Measurements from ENCODE around the gene GRAMD1B. TPM values are rescaled to one million over a fixed set of nuclear protein-coding genes. Genes with fewer than 3 reads are reported as not detected.
A peak's percentile ranks its signal among the peaks of the same experiment; 100 is the strongest.

The GRAMD1B gene
- total RNA-seq, 2 experiments from 2014 or later: 91.6 to 91.8 TPM

DNA sequence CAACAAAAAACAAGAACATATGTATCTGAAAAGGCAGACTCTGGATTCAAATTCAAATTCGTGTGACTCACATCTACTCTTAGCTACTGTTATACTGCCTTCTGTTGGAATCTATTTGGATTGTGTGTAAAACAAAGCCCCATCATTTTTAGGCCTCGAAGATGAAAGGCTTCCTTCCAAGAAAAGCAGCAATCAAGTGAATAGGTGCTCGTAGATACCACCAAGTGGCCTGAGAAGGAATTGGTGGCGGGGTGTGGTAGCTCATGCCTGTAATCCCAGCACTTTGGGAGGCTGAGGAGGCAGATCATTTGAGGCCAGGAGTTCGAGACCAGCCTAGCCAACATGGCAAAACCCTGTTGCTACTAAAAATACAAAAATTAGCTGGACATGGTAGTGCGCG is 4.2 kb downstream of the GRAMD1B start:
- POLR2A ChIA-PET: interaction anchor here (1.0 to 12.2 kb wide), 4 partner anchors 17 to 372 kb away, joined by 3 to 147 read pairs (median 3); partner anchors contain the start of gene HSPA8
- peak overlapping the region; percentile 47 for H3K4me3 Mint-ChIP-seq

DNA sequence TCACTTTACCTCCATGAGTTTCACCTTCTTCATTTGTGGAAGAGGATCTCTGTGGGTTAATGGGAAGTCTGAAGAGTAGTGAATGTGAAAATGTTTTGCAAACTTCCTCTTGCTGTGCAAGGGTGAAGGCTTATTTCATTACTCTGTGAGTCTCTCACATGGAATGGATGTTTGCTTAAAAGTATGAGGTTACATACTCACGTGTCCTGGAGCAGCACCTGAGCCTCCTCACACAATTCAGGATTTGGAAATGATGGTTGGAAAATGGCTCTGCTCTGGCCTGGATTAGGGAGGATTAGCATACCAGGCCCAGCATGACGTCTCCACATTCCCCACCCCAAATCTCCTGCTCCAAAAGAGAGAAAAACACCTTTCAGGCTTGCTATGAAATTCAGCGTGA is 4.8 kb downstream of the GRAMD1B start:
- POLR2A ChIA-PET: interaction anchor here (1.0 to 12.2 kb wide), 3 partner anchors 16 to 43 kb away, joined by 3 to 147 read pairs (median 3); no protein-coding TSS in a partner anchor
- peaks cover 75% of the 10 kb centered on the region for H3K36me3 Mint-ChIP-seq (ENCODE audit: low read depth)
- CTCF ChIA-PET: interaction anchor here (0.5 to 7.6 kb wide), 23 partner anchors 9 to 381 kb away, joined by 3 to 67 read pairs (median 4); no protein-coding TSS in a partner anchor
- peaks cover 77% of the 10 kb centered on the region for H3K4me1 Mint-ChIP-seq
- peak overlapping the region; percentile 6 for H3K4me3 Mint-ChIP-seq
- no peak for DNase-seq
- peak overlapping the region; percentile 73 for H3K27ac Mint-ChIP-seq
- H3K9me3 Mint-ChIP-seq: peaks cover 9% of the 10 kb centered on the region
- no peaks in the 10 kb centered on the region for H3K27me3 Mint-ChIP-seq

More for the DNA sequence above, 4.2 kb downstream of the GRAMD1B start:
- CTCF ChIA-PET: interaction anchor here (0.5 to 7.6 kb wide), 27 partner anchors 9 to 380 kb away, joined by 3 to 67 read pairs (median 5); no protein-coding TSS in a partner anchor
- Mint-ChIP-seq H3K27ac (peak overlapping the region; percentile 73), H3K9me3 (peaks cover 9% of the 10 kb centered on the region), H3K27me3 (no peaks in the 10 kb centered on the region), H3K36me3 (ENCODE audit: low read depth) (peaks cover 68% of the 10 kb centered on the region), H3K4me1 (peaks cover 77% of the 10 kb centered on the region)
- peak; percentile 52 for DNase-seq

GRCh38 chr11:123437236-123437979 is 7.3 kb downstream of the GRAMD1B start:
- Mint-ChIP-seq H3K9me3 (peaks cover 12% of the 10 kb centered on the region), H3K27me3 (no peaks in the 10 kb centered on the region), H3K4me3 (peak overlapping the region; percentile 45), H3K36me3 (ENCODE audit: low read depth) (peaks cover 88% of the 10 kb centered on the region), H3K4me1 (peaks cover 91% of the 10 kb centered on the region), H3K27ac (peak overlapping the region; percentile 86)
- POLR2A ChIA-PET: interaction anchor here (0.8 to 12.2 kb wide), 11 partner anchors 9 to 381 kb away, joined by 3 to 147 read pairs (median 4); no protein-coding TSS in a partner anchor
- DNase-seq: peak; percentile 63
- CTCF ChIA-PET: interaction anchor here (3.9 to 7.6 kb wide), 3 partner anchors 9 to 30 kb away, joined by 14 to 67 read pairs (median 23); partner anchors contain the start of gene GRAMD1B

GRCh38 chr11:123438131-123438627 is 8.1 kb downstream of the GRAMD1B start:
- peaks cover 87% of the 10 kb centered on the region for H3K36me3 Mint-ChIP-seq (ENCODE audit: low read depth)
- no peak for DNase-seq
- ChIA-PET CTCF (interaction anchor here (1.0 to 7.6 kb wide), 6 partner anchors 9 to 383 kb away, joined by 3 to 67 read pairs (median 17); partner anchors contain the start of gene GRAMD1B), POLR2A (interaction anchor here (0.8 to 12.2 kb wide), 11 partner anchors 9 to 375 kb away, joined by 3 to 147 read pairs (median 4); no protein-coding TSS in a partner anchor)
- H3K27ac Mint-ChIP-seq: peak overlapping the region; percentile 86
- H3K9me3 Mint-ChIP-seq: peaks cover 12% of the 10 kb centered on the region
- H3K4me1 Mint-ChIP-seq: peaks cover 92% of the 10 kb centered on the region
- no peaks in the 10 kb centered on the region for H3K27me3 Mint-ChIP-seq
- peak overlapping the region; percentile 45 for H3K4me3 Mint-ChIP-seq

GRCh38 chr11:123439616-123440015 is 9.5 kb downstream of the GRAMD1B start:
- Mint-ChIP-seq H3K4me3 (peak overlapping the region; percentile 58), H3K9me3 (peaks cover 14% of the 10 kb centered on the region), H3K4me1 (peaks cover 92% of the 10 kb centered on the region), H3K27me3 (no peaks in the 10 kb centered on the region), H3K27ac (peak overlapping the region; percentile 86), H3K36me3 (ENCODE audit: low read depth) (peaks cover 87% of the 10 kb centered on the region)
- ChIA-PET POLR2A (interaction anchor here (0.9 to 12.2 kb wide), 6 partner anchors 8 to 377 kb away, joined by 3 to 147 read pairs (median 6); partner anchors contain the start of gene HSPA8), CTCF (interaction anchor here (1.2 to 4.4 kb wide), 7 partner anchors 11 to 82 kb away, joined by 3 to 23 read pairs (median 11); partner anchors contain the start of gene GRAMD1B)
- DNase-seq: peak; percentile 46

- H3K36me3 Mint-ChIP-seq (ENCODE audit: low read depth): peaks cover 86% of the 10 kb centered on the region
Measured at GRCh38 chr11:123441161-123441560, 11.1 kb downstream of the GRAMD1B start.

GRCh38 chr11:123443851-123444623 is 14.0 kb downstream of the GRAMD1B start:
- CTCF ChIA-PET: interaction anchor here (2.9 kb wide), 1 partner anchor 36 kb away, joined by 10 read pairs; no protein-coding TSS in a partner anchor
- POLR2A ChIA-PET: interaction anchor here (1.1 kb wide), 1 partner anchor 13 kb away, joined by 3 read pairs; no protein-coding TSS in a partner anchor
- H3K4me1 Mint-ChIP-seq: peaks cover 91% of the 10 kb centered on the region
- no peak for DNase-seq
- H3K36me3 Mint-ChIP-seq (ENCODE audit: low read depth): peaks cover 80% of the 10 kb centered on the region
- H3K27me3 Mint-ChIP-seq: no peaks in the 10 kb centered on the region
- H3K9me3 Mint-ChIP-seq: peaks cover 5% of the 10 kb centered on the region
- peak overlapping the region; percentile 56 for H3K27ac Mint-ChIP-seq
- H3K4me3 Mint-ChIP-seq: no peak overlapping the region

More at GRCh38 chr11:123441161-123441560, 11.1 kb downstream of the GRAMD1B start:
- peaks cover 93% of the 10 kb centered on the region for H3K4me1 Mint-ChIP-seq
- H3K9me3 Mint-ChIP-seq: peaks cover 14% of the 10 kb centered on the region
- H3K4me3 Mint-ChIP-seq: no peak overlapping the region
- POLR2A ChIA-PET: interaction anchor here (2.3 to 12.2 kb wide), 2 partner anchors 10 kb away, joined by 10 to 147 read pairs; no protein-coding TSS in a partner anchor
- no peak for DNase-seq
- no peaks in the 10 kb centered on the region for H3K27me3 Mint-ChIP-seq
- CTCF ChIA-PET: interaction anchor here (2.8 kb wide), 1 partner anchor 10 kb away, joined by 20 read pairs; no protein-coding TSS in a partner anchor
- peak overlapping the region; percentile 55 for H3K27ac Mint-ChIP-seq

- no peak for DNase-seq
- H3K4me3 Mint-ChIP-seq: no peak overlapping the region
- POLR2A ChIA-PET: interaction anchor here (1.4 to 7.3 kb wide), 2 partner anchors 12 to 145 kb away, joined by 4 to 147 read pairs; no protein-coding TSS in a partner anchor
- H3K9me3 Mint-ChIP-seq: no peaks in the 10 kb centered on the region
- peaks cover 92% of the 10 kb centered on the region for H3K4me1 Mint-ChIP-seq
- H3K27ac Mint-ChIP-seq: peak overlapping the region; percentile 85
- H3K36me3 Mint-ChIP-seq (ENCODE audit: low read depth): peaks cover 63% of the 10 kb centered on the region
- H3K27me3 Mint-ChIP-seq: no peaks in the 10 kb centered on the region
- CTCF ChIA-PET: interaction anchor here (1.4 to 6.0 kb wide), 2 partner anchors 14 to 42 kb away, joined by 7 to 67 read pairs; no protein-coding TSS in a partner anchor
Measured at GRCh38 chr11:123448823-123449222, 18.8 kb downstream of the GRAMD1B start.

DNA sequence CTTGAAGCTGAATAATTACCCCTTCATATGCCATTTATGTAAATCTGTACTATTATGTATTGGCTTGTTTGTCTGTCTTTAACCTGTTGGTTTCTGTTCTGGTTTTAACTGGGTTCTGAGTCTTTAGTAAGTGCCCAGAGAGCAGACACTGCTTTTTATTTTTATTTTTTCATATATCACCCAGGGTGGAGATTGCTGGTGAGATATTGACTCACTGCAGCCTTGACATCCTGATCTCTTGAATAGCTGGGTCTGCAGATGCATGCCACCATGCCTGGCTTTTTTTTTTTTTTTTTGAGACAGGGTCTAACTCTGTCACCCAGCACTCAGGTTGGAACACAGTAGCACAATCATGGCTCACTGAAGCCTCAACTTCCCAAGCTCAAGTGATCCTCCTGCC is 19.4 kb downstream of the GRAMD1B start:
- CTCF ChIA-PET: interaction anchor here (1.4 to 6.0 kb wide), 4 partner anchors 10 to 203 kb away, joined by 3 to 67 read pairs (median 14); no protein-coding TSS in a partner anchor
- Mint-ChIP-seq H3K4me3 (no peak overlapping the region), H3K4me1 (peaks cover 92% of the 10 kb centered on the region), H3K27me3 (no peaks in the 10 kb centered on the region), H3K36me3 (ENCODE audit: low read depth) (peaks cover 62% of the 10 kb centered on the region), H3K9me3 (no peaks in the 10 kb centered on the region), H3K27ac (peak overlapping the region; percentile 85)
- POLR2A ChIA-PET: interaction anchor here (1.4 to 7.3 kb wide), 2 partner anchors 13 to 146 kb away, joined by 4 to 147 read pairs; no protein-coding TSS in a partner anchor
- DNase-seq: no peak

DNA sequence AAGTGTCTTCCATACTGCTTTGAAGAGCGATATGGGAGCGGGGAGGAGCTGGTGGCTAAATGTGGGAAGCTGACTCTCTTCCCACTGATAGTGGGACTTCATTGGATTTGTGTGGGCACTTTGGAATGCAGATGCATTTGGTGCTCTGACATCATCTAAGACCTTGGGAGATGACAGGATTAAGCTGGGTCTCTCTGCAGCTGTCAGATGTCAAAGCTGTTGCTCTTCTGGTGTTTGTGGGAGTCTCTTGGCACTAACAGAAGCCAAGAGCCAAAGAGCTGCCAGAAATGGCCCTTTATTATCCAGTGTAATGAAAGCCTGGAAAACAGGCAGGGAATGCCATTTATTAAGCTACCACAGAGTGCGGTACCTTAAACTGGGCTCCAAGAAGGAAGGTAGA is 20.6 kb downstream of the GRAMD1B start:
- Mint-ChIP-seq H3K27me3 (no peaks in the 10 kb centered on the region), H3K9me3 (no peaks in the 10 kb centered on the region), H3K4me1 (peaks cover 92% of the 10 kb centered on the region), H3K36me3 (ENCODE audit: low read depth) (peaks cover 56% of the 10 kb centered on the region), H3K27ac (peak overlapping the region; percentile 85), H3K4me3 (no peak overlapping the region)
- POLR2A ChIA-PET: interaction anchor here (0.8 to 7.3 kb wide), 4 partner anchors 14 to 69 kb away, joined by 3 to 147 read pairs (median 4); partner anchors contain the start of gene GRAMD1B
- CTCF ChIA-PET: interaction anchor here (0.9 to 6.0 kb wide), 4 partner anchors 11 to 204 kb away, joined by 3 to 67 read pairs (median 12); no protein-coding TSS in a partner anchor
- no peak for DNase-seq

DNA sequence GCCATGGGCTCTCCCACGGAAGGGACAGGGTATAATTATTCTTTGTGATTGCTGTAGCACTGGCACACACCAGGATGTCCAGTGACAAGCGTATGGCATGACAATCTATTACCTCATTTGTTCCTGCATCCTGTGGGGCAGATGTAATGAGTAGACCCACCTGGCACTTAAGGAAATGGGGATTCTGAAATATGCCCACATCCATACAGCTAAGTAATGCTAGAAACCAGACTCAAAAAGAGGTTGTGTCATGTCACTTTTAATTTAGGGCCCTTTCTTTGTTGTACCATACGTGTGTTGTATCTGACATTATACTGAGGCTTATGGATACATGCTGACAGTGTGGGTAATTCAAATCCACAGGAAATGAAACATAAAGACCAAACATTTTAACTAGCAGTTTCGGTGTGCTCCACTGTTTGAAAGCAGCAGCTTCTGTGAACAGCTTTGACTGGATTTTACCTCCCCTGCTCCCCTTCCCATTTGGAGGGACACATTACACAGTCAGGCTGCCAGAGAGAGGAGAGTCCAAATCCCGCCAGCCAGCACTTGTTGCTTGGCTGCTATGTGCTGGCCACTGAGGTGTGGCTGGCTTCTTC is 21.2 kb downstream of the GRAMD1B start:
- CTCF ChIA-PET: interaction anchor here (0.9 to 6.0 kb wide), 4 partner anchors 12 to 190 kb away, joined by 3 to 67 read pairs (median 12); no protein-coding TSS in a partner anchor
- no peaks in the 10 kb centered on the region for H3K9me3 Mint-ChIP-seq

More for the DNA sequence above, 21.2 kb downstream of the GRAMD1B start:
- H3K4me3 Mint-ChIP-seq: peak overlapping the region; percentile 45
- H3K4me1 Mint-ChIP-seq: peaks cover 96% of the 10 kb centered on the region
- no peaks in the 10 kb centered on the region for H3K27me3 Mint-ChIP-seq
- peak overlapping the region; percentile 85 for H3K27ac Mint-ChIP-seq
- POLR2A ChIA-PET: interaction anchor here (0.8 to 7.3 kb wide), 5 partner anchors 15 to 387 kb away, joined by 3 to 147 read pairs (median 4); partner anchors contain the start of gene GRAMD1B
- DNase-seq: no peak
- H3K36me3 Mint-ChIP-seq (ENCODE audit: low read depth): peaks cover 54% of the 10 kb centered on the region
